ENCODE data around the gene GRIK2. TPM values are rescaled to one million over a fixed set of nuclear protein-coding genes. Genes with fewer than 3 reads are reported as not detected.

The GRIK2 gene
- total and polyA plus RNA-seq, 2 of the 4 experiments (the other 2 are of a cell fraction) = 8.2 to 15.2 TPM

DNA sequence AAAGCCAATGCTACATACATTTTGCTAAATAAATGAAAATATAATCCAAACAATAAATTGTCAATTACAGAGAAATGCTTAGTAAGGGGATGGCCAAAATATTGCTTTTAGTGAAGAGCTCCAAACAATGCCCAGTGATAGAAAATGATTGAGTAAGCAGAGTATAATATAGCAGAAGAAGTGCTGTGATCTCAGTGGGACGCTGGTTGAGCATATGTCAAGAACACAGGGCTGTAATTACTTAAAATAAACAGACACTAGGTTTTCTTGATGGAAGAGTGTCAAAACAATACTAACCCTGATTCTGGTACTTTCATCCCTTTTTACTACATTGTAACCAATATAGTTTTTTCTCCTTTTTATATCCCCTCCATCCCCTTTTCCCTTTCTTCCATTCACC lies 150.3 kb downstream of the GRIK2 start:
- no peak overlapping the region for H4K91ac ChIP-seq (ENCODE audit: insufficient read depth, low read depth, low read length)
- ATAC-seq (ENCODE audit: low read depth) = no peak
- peak overlapping the region; percentile 72 for H2BK5ac ChIP-seq (ENCODE audit: low read depth, low read length, poor library complexity, severe bottlenecking)
- no peak overlapping the region for H2BK15ac ChIP-seq (ENCODE audit: low read depth, low read length)
- no peak overlapping the region for H3K4me2 ChIP-seq (ENCODE audit: low read depth, low read length)
- intact Hi-C loops (cut with micrococcal nuclease) = no loop called here
- no peaks in the 10 kb centered on the region for H3K36me3 ChIP-seq (ENCODE audit: control insufficient read depth, insufficient read depth, low read length)
- peak overlapping the region; percentile 69 for H2BK20ac ChIP-seq (ENCODE audit: low read depth, low read length)
- no peak overlapping the region for H3K9ac ChIP-seq (ENCODE audit: low read depth, low read length)
- no peak overlapping the region for H3K14ac ChIP-seq (replicated peaks; ENCODE audit: low read depth, low read length)
- no peak overlapping the region for H2AFZ ChIP-seq (replicated peaks; ENCODE audit: low read length, poor library complexity)
- H3K27ac ChIP-seq (ENCODE audit: insufficient read depth, low read length) = peak overlapping the region; percentile 49; the same call in 1 of the 2 replicates
- no peak for DNase-seq
- H3K18ac ChIP-seq (ENCODE audit: low read depth, low read length) = peak overlapping the region; percentile 80; the same call in 1 of the 2 replicates
- in situ Hi-C loops (cut with MboI; ENCODE audit: low sequenced_read_pairs) = no loop called here
- no peak for TF ChIP-seq RAD21 (IDR thresholded peaks at IDR 0.05; ENCODE audit: low read length)
- no peak for TF ChIP-seq MXI1 (IDR thresholded peaks at IDR 0.05; ENCODE audit: borderline replicate concordance, low read depth, low read length)
- no peak for TF ChIP-seq POLR2A (IDR thresholded peaks at IDR 0.05; ENCODE audit: low read depth, low read length)
- TF ChIP-seq RFX5 (IDR thresholded peaks at IDR 0.05; ENCODE audit: low read depth, low read length) = no peak
- TF ChIP-seq NFE2L2 (IDR thresholded peaks at IDR 0.05; ENCODE audit: low read depth, low read length) = no peak
- TF ChIP-seq MAZ (IDR thresholded peaks at IDR 0.05; ENCODE audit: borderline replicate concordance, low read depth, low read length) = no peak
- TF ChIP-seq ELK1 (IDR thresholded peaks at IDR 0.05; ENCODE audit: borderline replicate concordance, low read depth, low read length) = no peak
- no peak for TF ChIP-seq MAFK (IDR thresholded peaks at IDR 0.05; ENCODE audit: low read depth, low read length)
- TF ChIP-seq RCOR1 (IDR thresholded peaks at IDR 0.05; ENCODE audit: insufficient replicate concordance, low read length) = no peak
- no peak for TF ChIP-seq BHLHE40 (IDR thresholded peaks at IDR 0.05; ENCODE audit: low read depth, low read length)
- TF ChIP-seq SMC3 (IDR thresholded peaks at IDR 0.05; ENCODE audit: low read depth, low read length) = no peak
- TF ChIP-seq, protein P1, sequence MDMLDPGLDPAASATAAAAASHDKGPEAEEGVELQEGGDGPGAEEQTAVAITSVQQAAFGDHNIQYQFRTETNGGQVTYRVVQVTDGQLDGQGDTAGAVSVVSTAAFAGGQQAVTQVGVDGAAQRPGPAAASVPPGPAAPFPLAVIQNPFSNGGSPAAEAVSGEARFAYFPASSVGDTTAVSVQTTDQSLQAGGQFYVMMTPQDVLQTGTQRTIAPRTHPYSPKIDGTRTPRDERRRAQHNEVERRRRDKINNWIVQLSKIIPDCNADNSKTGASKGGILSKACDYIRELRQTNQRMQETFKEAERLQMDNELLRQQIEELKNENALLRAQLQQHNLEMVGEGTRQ (IDR thresholded peaks at IDR 0.05; ENCODE audit: low read depth, low read length) = no peak
- TF ChIP-seq CHD1 (IDR thresholded peaks at IDR 0.05; ENCODE audit: low read depth, low read length) = no peak
- TF ChIP-seq CTCF (conservative IDR thresholded peaks at IDR 0.05; ENCODE audit: low read depth, low read length) = no peak
- no peak for TF ChIP-seq CEBPB (IDR thresholded peaks at IDR 0.05; ENCODE audit: low read depth, low read length)
- no peak for TF ChIP-seq FOS (IDR thresholded peaks at IDR 0.05; ENCODE audit: low read depth, low read length)
- no TSS peak for BruUV-seq (replicated peaks)
- no peaks in the 10 kb centered on the region for H3K27me3 ChIP-seq (ENCODE audit: control insufficient read depth, insufficient read depth, low read length)
- no peak overlapping the region for H3K23ac ChIP-seq (ENCODE audit: low read depth, low read length)
- H2AK9ac ChIP-seq (replicated peaks; ENCODE audit: low read depth, low read length, poor library complexity) = no peak overlapping the region
- no peak overlapping the region for H4K8ac ChIP-seq (ENCODE audit: low read depth in 2 of 2, low read length in 2 of 2)
- CTCF ChIA-PET = no interaction called here
- no peaks in the 10 kb centered on the region for H3K9me1 ChIP-seq (ENCODE audit: insufficient read depth, low read length)
- H4K5ac ChIP-seq (ENCODE audit: low read depth, low read length) = no peak overlapping the region; the same call in 1 of the 2 replicates
- no peak overlapping the region for H3K4me3 ChIP-seq (ENCODE audit: insufficient read depth, low read depth, low read length)
- no peaks in the 10 kb centered on the region for H3K79me1 ChIP-seq (ENCODE audit: low read depth in 1 of 2, low read length in 2 of 2)
- no peak overlapping the region for H2AK5ac ChIP-seq (ENCODE audit: low read depth, low read length)
- no peaks in the 10 kb centered on the region for H4K20me1 ChIP-seq (ENCODE audit: insufficient read depth, low read length)
- H3K56ac ChIP-seq (ENCODE audit: extremely low read depth, insufficient read depth, low read length) = no peak overlapping the region
- dilution Hi-C loops (cut with HindIII; ENCODE audit: low sequenced_read_pairs, unreplicated experiment) = no loop called here
- POLR2A ChIA-PET (ENCODE audit: unreplicated experiment) = no interaction called here
- no CpG with 5 or more reads among the region's 1 CpG for WGBS, 2 experiments (ENCODE audit: extremely low coverage in 2 of 2, insufficient read length in 1 of 2)
- peak overlapping the region; percentile 54; the same call in 1 of the 2 replicates for H2BK120ac ChIP-seq (ENCODE audit: low read depth, low read length)
- peaks cover 2% of the 10 kb centered on the region for H3K4me1 ChIP-seq (ENCODE audit: control insufficient read depth, insufficient read depth, low read length)
- H3K9me3 ChIP-seq (ENCODE audit: control insufficient read depth, insufficient read depth, low read length) = no peaks in the 10 kb centered on the region
- no peak overlapping the region for H3K4ac ChIP-seq (ENCODE audit: low read depth, low read length)

Data from IMR-90 (cell line).